Activated CD4-positive, alpha-beta T cell treated with anti-CD3 and anti-CD28 coated beads, Interleukin-2, amount 50 U/mL, for 16 hours (primary cell): ENCODE data around the gene SCUBE1.

Experiments
- DNase-seq: peaks from one replicate; pipeline ENCODE4 v3.0.0-alpha.2; 2020

Gene SCUBE1

DNA sequence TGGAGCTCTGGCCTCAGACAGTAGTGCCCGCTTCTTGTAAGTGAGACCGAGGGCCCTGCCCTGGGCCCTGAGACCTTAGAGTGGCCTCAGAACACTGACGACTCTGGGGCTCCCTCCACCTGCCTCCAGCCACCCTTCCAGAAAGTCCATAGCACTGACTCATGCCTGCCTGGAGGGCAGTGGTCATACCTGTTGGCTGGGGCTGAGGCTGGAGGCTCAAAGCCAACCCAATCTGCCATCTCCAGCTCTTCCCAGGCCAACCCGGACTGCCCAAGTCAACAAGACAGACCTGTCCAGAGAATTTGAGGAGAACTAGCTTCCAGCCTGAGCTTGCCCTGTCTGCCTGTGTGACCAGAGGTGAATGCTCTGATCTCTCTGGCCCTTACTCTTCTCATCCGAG, 89.3 kb downstream of the SCUBE1 start:
- DNase-seq, result no peak

DNA sequence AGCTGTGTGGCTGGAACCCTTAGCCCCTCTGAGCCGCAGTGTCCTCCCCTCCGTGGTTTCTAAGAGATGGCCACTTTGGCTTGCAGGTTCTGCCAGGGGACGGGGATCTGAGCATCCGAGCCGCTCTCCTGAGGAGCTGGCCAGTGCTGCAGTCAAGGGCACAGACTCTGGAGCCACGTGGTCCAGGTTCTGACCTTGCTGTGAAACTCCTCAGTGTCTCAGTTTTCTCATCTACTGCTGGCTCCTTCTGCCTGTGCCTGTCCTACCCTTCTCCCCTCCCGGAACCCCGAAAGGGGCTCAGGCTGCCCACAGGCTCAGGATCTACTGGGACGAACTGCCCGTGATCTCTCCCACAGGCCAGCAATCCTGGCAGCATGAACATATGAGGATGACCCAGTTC, 90.9 kb downstream of the SCUBE1 start:
- DNase-seq, result no peak

DNA sequence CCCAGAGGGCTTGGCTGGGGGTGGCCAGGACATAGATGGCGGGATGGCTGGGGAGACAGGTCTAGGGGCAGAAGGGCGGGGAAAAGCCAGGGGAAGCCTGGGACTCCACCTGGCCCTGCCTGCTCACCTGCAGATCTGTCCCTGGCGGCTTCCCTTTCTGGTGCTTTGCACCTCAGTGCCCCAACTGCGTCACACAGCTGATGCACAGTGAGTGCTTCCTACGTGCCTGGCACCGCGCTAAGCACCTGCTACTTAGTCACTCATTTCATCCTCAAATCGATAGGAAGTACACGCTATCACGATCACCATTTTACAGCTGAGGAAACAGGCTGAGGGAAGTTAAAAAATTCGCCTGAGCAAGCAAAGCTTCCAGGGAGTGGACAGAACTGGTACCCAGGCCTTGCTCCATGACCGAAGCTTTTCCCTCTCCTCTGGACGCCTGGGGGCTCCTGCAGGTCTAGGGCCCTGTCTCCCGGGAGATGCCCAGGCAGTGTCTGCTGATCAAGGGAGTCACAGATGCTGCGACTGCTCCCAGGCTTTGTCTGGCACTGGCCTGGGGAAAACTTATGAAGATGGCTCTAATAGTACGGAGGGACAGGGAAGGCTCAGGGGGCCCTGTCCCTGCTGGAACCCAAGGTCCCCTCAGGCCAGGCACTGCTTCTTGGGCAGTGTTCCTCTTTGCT, 93.2 kb downstream of the SCUBE1 start:
- no peak for DNase-seq

DNA sequence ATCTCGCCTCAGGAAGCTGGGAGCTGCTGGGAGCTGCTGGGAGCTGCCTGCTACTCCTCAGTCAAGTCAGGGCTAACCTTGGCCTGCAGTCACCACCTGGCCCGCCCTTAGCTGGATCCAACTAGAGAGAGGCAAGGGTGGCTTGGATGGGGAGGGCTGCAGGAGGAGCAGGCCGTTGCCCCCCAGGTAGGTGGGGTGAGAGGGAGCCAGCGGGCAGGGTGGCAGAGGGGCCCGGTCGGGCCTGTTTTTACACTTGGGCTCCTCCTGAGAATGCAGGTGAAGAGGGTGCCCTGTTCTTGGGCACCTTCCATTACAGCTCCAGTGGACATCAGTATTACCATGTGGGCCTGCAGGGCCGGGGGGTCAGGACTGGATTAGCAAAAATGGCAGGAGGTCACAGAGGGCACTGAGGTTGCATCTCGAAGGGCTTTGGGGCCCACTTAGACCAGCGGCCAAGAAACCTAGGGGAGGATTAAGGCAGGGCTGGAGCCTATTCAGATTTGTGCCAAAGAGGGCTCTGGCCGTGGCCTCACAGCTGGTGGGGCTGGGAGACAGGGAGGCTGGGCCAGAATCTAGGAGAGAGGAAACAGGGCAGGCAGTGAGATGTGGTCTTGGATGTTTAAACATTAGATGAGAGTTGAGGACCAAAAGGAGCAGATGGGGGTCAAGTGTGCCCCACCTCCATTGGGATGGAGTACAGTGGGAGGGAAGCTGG, 95.5 kb downstream of the SCUBE1 start:
- DNase-seq, result no peak

DNA sequence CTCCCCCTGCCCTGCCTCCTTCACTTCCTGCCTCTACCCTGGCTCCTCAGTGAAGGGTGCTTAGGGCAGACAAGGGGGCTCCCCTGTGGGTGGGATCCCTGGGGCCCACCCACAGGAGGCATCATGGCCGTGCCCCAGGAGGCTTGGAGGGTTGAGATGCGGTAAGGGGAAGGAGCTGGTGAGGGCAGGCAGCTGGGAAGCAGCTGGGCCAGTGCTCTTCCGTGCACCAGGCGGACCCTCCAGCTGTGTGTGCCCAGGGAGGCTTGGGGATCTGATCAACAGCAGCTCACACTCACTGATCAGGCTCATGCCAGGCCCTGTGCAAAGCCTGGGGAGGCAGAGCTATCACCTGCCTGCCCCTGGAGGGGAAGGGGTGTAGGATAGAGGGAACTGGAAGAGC, 97.0 kb downstream of the SCUBE1 start:
- DNase-seq, result no peak

DNA sequence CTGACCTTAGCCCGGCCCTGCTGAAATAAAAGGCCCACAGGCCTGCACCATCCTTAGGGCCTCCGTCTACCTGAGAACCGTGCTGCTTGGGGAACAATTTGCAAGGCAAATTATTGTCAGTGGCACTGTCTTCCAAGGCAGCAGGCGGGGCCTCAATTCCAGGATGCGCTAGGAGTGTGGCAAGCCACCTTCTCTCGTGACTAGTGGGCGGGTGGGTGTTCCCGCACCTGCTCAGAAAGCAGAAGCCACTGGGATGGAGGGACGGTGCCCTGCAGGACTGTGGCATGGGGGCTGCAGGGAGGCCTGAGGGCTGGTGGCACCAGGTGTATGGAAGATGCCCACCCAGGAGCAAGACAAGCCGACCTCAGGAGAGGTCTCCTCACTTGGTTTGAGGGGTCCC, 97.5 kb downstream of the SCUBE1 start:
- DNase-seq, result no peak

DNA sequence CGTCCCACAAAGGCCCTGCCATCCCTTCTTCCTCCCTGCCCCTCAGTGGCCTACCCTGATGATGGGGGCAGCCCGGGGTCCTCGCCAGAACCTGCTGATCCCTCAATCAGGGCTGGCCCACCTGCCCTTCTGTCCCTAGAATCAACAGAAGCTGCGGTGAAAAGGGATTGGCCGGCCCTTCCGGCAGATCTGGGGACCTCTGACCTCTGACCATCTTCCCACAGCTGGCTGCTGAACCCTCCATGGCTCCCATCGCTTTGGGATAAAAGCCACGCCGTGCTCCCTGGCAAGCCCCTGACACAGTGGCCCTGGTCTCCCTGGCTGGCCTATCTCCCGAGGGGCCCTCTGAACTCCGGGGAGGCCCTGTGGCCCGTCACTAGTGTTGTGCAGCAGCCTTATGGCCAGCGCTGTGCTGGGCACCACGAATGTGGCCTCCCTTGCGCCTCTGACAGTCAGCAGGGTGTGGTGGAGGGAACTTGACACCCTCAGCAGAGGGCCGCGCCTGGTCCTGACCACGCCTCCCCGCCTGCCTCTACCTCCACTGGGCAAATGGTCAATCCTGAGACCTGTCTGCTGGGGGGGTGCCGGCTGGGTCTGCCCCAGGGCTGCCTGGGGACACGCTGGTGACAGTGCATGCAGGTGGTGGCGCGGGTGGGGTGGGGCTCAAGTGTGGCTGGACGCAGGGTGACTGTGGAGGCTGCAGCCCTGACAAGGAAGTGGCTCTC, 98.2 kb downstream of the SCUBE1 start:
- no peak for DNase-seq

DNA sequence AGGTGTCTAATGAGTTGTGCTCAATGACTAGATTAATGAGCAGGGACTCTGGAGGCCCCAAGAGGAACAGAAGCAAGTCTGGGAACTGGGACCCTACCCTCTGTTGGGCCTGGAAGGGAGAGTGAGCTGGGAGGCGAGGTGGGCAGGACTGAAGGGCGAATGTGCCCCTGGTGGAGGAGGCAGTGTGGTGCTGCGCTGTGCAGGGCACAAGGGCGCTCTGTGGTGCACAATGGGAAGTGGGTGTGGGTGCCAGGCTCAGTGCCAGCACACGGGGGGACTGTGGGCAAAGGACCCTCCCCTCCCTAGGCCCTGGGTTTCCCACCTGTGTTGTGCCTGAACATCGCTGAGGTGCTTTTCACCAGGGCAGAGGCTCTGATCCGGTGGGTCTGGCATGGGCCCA, 98.8 kb downstream of the SCUBE1 start:
- no peak for DNase-seq

DNA sequence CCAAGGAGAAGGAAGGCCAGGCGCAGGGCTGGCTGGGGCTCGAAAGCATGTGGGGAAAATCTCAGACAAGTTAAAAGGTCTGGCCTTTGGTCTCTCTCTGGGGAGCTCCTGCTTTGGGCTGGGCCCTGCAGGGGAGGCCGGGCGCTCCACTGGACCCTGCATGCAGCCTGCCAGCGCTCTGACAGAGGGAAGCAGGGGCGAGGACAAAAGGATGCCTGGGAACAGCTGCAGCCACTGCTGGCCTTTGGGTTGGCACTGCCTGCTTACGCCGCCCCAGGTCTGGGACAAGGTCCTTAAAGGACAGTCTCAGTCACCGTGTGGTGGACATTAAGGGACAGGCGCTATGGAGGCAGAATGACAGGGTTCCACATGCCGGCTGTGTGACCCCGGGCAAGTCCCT, 99.8 kb downstream of the SCUBE1 start:
- no peak for DNase-seq

DNA sequence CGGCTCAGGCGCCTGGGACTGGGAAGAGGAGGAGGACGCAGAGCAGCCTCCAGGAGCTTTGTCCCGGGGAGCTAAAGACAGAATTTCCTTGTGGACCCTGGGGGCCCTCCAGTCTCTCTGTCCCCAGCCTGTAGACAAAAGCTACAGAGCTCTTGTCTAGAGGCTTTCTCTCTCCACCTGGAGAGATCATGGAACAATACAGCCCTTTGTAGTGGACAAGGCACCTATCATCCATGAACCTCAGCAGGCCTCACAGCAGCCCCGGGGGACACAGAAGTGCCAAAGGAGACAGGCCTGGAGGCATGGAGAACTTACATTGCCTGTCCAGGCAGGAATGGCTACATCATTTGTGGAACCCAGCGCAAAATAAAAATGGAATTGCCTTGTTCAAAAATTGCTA, 100.5 kb downstream of the SCUBE1 start:
- no peak for DNase-seq

DNA sequence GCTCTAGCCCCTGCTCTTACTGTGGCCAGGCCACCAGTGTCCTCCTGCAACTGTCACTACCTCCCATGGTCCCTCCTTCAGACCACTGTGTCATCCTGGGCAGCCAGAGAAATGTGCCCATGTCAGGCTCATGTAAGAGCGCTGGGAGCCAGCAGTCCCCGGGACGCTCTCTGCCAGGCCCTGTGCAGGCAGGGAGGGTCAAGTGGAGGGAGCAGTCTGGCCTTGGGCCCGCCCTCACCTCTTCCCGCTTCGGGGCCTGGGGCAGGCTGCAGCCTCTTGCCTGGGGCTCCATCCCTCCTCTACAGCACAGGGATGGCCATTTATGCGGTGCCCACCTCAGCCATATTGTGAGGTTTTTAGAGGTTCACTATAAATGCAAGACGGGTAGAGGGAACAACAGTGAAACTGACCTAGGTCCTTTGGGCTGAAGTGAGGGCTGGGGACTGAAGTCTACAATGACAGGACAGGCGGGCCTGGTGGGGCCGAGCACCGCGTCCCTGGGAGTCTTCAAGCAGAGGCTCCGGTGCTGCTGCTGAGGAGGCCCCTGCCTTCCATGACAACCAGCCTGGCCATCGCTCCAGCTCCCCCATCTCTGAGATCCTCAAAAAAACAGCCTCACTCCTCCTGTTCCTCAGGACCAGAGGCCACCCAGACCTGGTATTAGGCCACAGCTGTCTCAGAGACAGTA, 101.3 kb downstream of the SCUBE1 start:
- DNase-seq, result no peak

DNA sequence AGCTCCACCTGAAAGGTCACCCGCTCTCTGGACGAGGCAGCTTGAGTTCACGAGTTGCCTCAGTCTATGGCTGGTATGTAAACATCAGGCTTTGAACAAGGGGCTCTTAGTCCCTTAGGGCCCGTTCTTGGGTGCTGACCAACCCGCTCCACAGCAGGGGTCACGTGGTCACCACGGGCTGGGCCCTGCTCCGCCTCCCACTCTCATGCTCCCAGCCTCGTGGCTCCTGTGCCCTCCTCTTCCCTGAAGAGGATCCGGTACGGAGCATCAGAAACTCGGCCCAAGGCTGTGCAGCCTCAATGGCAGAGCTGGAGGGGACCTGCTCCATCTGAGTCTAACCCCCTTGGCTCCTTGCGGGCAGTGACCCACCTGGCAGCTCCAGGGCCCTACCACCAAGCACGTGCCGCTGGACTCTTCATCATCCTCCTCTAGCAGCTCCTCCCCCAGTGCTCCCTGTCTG, 102.0 kb downstream of the SCUBE1 start:
- DNase-seq, result no peak

DNA sequence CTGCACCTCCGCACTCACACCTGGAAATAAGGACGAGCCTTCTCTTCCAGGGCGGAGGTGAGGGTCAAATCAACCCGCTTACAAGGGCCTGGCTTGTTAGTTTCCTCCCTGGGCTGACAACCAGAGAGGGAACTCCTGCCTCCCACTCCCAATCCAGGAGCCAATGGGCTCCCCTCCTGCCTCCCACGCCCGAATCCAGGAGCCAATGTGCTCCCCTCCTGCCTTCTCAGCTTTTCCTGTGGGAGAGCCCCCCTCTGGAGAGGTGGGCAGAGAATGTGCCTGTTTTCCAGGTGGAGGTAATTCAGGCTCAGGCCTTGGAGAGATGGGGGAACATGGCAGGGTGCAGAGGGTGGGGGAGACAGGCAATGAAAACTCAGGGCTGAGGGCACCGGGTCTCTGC, 102.6 kb downstream of the SCUBE1 start:
- no peak for DNase-seq

DNA sequence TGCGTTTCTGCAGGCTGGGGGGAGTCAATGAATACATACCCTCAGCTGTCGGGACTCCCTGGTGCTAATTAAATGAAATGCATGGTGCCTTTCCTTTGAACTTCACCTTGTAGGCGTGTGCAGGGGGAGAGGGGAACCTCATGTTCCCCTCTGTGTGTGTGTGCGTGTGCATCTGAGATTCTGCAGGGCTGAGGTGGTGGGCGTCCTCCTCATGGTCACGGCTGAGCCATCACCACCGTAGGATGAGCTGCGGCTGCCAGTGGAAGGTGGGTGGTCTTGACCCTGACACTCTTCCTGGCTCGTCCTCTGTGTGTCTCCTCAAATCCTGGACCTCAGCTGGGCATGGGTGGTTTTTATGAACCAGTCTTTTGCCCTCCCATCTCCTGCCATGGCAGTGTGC, 103.2 kb downstream of the SCUBE1 start:
- no peak for DNase-seq

DNA sequence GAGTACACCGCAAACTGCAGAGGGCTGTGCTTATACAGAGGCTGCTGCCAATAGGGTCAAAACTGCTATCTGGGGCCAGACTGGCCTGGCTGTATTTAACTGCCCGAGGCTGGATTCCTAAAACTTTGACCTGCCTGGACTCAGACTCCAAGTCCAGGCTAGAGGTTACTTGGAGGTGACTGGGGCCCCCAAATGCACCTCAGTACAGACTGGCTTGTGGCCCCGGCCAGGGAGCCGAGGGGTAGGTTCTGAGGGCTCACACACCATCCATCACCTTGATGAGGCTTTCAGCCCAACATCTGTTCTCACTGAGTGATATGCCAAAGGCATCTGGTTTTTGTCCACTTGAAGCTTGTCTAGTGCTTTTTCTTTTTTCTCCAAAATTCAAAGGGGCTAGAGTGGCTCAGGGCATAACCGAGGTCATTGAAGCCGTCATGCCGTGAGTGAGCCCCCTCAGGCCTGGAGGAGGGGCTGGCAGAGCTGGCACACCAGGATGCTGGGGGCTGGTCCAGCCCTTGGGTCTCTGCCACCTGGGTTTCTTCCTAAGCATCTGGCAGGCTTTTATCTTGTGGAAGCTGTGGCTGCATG, 103.9 kb downstream of the SCUBE1 start:
- no peak for DNase-seq

DNA sequence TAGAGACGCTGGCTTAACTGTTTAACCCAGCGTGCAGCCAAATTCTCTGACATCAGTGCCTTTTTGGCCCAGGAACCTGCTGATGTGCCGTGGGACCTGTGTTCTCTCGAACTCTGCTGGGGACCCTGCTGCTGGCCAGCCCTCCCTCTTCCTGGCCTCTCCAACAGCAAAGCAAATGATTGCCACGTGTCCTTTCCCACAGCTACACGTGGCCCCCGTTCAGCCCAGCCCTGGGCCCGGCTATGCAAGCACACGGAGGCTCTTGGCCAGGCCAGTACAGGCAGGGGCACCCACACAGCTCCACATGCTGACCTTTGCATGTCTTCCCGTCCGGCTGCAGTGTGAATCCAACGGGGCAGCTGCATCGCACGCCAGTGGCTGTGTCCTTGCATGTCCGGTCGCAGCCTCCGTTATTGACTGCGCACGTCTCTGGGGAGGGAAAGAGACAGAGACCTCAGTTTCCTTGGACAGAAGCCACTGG, 104.6 kb downstream of the SCUBE1 start:
- no peak for DNase-seq

DNA sequence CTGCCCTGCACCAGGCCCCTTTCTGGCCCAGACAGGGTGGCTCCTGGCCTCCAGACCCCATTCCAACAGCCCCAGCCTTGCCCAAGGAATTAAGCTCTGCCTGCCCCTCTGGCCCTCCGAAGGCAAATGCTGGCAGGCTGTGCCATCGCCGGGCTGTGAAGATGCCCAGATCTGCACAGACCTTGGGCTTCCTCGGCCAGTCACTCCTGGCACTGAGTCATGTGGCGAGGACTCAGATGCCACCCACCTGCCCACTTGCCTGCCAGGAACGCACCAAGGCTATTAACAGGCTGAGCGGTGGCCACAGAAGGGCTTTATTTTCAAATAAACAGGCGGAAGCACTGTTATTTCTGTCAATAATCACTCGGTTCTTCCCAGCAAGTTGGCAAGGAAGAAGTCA, 105.9 kb downstream of the SCUBE1 start:
- no peak for DNase-seq

DNA sequence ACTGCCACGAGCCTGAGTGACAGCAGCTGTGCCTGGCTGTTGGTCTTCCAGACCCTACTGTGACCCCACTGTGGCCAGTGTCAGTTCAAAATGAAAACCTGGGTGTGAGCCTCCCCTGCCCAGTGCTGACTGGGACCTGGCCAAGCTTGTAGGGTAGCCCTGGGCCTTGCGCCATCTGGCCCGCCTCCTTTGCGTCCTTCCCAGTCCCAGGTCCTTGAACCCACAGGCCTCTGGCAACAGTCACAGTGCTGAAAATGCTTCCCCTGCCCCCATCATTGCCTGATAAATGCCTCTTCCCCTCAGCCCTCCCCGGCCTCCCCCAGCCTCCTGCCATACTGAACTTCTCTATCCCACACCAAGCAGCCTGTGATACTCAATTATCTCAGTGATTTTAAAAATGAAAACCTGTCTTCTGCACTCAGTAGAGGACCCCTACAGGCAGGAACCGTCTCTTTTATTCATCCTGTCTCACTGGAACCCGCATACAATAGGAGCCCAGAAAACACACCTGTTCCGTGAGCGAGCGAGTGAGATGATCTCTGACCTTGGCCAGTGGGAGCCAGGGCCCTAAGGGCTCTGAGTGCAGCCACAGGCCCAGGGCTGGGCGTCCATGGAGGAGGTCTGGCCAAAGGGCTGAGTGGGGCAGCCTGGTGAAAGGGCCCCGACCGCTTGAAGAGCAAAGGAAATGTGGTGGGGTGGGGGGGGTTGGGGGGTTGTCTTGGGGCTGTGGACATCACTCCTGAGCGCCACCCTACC, 106.6 kb downstream of the SCUBE1 start:
- no peak for DNase-seq

DNA sequence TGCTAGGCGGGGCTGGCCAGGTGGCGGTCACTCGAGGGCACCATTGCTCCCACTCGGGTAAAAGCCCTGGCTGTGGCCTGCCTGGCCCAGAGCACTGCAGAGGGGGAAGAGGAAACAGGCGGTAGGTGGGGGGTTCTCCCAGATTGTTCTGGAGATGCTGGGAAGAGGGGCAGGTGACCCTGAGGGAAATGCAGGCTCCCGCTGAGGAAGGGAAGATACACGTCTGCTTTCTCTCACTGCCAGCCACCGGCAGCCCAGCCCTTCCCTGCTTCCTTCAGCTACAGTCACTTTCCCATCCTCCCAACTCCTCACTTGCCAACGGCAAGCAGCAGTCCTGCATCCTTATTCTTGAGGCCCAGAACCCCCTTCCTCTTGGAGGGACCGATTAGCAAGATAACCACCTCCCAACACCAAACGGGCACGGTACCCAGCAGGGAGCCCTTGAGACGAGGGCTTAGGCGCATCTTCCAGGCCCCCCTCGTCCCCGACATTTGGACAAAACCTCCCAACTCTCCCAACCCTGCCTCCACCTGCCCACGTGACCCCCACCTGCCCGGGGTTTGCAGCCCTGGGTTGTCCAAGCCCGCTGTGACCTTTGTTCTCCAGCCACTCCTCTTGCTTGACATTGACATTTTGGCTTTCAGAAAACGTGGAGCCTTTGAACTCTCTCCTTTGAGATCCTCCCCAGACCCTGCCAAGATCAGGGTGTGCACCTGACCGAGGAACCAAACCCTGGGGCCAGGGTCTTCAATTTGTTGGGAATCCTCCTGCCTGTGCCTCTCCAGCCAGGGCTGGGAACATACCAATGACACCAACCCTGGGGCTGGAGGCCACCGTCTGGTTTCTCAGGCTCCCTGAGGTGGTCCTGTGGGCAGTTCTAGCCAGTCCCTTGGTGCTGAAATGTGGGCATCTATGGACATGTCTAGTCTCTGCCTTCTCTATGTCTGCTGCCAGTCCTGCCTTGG, 107.4 kb downstream of the SCUBE1 start:
- no peak for DNase-seq

DNA sequence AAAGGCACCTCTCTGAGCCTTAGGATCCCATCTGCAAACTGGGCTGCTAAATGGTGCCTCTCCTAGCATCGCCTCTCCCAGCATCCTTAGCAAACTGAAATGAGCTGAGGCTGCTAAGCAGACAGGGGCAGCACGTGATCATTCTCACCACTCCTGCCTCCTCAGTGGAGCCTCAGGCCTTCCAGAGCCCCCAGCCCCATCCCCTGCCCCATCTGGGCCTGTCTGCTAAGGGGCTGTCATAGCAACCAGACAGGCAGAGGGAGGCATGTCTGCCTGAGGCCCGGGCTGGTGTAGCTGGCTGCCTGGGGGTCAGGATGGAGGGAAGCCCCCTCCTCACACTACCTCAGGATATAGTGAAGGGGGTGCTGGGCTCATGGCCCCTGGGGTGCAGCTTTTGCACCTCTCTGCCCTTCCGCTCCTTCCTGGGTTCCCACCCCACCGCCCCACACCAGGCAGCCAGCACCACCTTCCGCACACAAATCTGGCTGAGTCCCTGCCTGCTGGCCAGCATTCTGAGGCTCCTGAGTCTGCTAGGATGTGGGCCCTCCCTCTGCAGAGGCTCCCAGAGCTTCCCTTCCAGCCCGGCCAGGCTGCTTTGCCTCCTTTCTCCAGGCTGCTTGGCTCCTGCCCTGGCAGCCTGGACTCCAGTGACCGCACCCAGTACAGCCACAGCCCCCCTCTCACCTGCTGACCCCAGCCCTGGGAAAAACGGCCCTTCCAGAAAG, 108.7 kb downstream of the SCUBE1 start:
- DNase-seq, result no peak
